Measurements from ENCODE around the gene NAT14. TPM values are rescaled to one million over a fixed set of nuclear protein-coding genes. Genes with fewer than 3 reads are reported as not detected.

NAT14 gene
- total RNA-seq, 4 donors from 2014 or later = 5.1 to 28.3 (median 12.2) TPM

DNA sequence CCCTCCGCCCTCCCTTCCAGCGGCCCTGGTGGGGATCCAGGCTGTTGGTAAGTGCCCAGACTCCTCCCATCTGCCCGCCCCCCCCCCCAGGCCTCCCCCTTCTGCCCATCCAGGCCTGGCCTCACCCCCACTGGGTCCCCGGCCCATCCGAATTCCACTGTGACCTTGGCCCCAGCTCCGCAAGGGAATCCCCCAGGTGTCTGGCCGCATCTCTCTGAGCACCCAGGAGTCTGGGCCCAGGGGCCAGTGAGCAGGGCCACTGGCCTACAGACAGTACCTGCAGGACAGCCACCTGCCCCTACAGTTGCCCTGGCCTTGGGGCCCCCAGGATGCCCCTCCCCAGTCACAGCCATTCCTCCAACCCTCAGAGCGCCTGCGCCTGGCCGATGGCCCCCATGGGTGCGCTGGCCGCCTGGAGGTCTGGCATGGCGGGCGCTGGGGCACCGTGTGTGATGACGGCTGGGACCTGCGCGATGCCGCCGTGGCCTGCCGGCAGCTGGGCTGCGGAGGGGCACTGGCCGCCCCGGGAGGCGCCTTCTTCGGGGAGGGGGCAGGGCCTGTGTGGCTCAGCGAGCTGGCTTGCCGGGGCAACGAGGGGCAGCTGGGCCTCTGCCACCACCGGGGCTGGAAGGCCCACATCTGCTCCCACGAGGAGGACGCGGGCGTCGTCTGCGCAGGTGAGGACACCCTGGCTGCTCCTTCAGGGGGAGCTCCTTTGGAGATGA lies 4.2 kb downstream of the NAT14 start:
- no peak for DNase-seq
- H3K4me1 ChIP-seq = peaks cover 32 to 38% of the 10 kb centered on the region in 2 donors
- TF ChIP-seq, protein P1, sequence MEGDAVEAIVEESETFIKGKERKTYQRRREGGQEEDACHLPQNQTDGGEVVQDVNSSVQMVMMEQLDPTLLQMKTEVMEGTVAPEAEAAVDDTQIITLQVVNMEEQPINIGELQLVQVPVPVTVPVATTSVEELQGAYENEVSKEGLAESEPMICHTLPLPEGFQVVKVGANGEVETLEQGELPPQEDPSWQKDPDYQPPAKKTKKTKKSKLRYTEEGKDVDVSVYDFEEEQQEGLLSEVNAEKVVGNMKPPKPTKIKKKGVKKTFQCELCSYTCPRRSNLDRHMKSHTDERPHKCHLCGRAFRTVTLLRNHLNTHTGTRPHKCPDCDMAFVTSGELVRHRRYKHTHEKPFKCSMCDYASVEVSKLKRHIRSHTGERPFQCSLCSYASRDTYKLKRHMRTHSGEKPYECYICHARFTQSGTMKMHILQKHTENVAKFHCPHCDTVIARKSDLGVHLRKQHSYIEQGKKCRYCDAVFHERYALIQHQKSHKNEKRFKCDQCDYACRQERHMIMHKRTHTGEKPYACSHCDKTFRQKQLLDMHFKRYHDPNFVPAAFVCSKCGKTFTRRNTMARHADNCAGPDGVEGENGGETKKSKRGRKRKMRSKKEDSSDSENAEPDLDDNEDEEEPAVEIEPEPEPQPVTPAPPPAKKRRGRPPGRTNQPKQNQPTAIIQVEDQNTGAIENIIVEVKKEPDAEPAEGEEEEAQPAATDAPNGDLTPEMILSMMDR (IDR thresholded peaks at IDR 0.05) = no peak
- TF ChIP-seq POLR2A (IDR thresholded peaks at IDR 0.05) = no peak
- intact Hi-C loops (cut with DNase I) = no loop called here
- WGBS, 2 donors = 65 to 75% methylated on average over 11 to 15 of the region's 36 CpGs
- H3K4me3 ChIP-seq (replicated peaks in 1 of 3) = no peak overlapping the region
- no peaks in the 10 kb centered on the region for H3K27me3 ChIP-seq
- no peaks in the 10 kb centered on the region for H3K9me3 ChIP-seq
- H3K36me3 ChIP-seq = no peaks in the 10 kb centered on the region
- peak overlapping the region in 1 of 3 donors; percentile 30 for H3K27ac ChIP-seq

DNA sequence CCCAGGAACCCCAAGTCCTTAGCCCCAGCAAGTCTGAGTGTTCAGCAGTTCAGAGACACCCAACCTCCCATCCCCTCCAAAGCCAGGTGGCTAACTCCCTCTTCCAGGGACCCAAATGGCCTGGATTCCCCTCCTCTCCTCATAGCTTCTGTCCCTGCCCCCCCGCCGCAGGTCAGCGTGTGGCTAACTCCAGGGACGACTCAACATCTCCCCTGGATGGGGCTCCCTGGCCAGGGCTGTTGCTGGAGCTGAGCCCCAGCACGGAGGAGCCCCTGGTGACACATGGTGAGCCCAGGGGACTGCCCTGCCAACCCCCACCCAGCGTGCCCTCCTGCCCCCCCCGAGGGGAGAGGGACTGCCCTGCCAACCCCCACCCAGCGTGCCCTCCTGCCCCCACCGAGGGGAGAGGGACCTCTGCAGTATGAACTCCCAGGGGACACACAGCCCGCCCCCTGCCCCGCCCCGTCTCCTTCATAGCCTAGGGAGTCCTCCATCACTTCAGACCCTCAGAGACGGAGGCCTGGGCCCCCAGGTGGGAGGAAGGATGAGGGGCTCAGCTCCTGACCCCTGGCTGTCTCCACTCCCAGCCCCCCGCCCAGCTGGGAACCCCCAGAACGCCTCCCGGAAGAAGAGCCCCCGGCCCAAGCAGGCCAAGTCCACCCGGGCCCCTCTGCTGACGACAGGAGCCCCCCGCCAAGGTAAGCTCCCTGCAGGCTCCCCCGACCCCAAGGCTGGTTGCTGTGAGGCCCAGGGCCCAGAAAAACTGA lies 4.9 kb downstream of the NAT14 start:
- DNase-seq = no peak
- TF ChIP-seq, protein P1 (IDR thresholded peaks at IDR 0.05) = no peak
- no peak for TF ChIP-seq POLR2A (IDR thresholded peaks at IDR 0.05)
- WGBS, 2 donors = 53 to 67% methylated on average over 6 of the region's 21 CpGs
- intact Hi-C loops (cut with DNase I) = no loop called here
- Histone ChIP-seq H3K27ac (no peak overlapping the region), H3K9me3 (no peaks in the 10 kb centered on the region), H3K36me3 (no peaks in the 10 kb centered on the region), H3K4me3 (replicated peaks in 1 of 3) (no peak overlapping the region), H3K4me1 (peaks cover 26 to 32% of the 10 kb centered on the region in 2 donors), H3K27me3 (no peaks in the 10 kb centered on the region)

DNA sequence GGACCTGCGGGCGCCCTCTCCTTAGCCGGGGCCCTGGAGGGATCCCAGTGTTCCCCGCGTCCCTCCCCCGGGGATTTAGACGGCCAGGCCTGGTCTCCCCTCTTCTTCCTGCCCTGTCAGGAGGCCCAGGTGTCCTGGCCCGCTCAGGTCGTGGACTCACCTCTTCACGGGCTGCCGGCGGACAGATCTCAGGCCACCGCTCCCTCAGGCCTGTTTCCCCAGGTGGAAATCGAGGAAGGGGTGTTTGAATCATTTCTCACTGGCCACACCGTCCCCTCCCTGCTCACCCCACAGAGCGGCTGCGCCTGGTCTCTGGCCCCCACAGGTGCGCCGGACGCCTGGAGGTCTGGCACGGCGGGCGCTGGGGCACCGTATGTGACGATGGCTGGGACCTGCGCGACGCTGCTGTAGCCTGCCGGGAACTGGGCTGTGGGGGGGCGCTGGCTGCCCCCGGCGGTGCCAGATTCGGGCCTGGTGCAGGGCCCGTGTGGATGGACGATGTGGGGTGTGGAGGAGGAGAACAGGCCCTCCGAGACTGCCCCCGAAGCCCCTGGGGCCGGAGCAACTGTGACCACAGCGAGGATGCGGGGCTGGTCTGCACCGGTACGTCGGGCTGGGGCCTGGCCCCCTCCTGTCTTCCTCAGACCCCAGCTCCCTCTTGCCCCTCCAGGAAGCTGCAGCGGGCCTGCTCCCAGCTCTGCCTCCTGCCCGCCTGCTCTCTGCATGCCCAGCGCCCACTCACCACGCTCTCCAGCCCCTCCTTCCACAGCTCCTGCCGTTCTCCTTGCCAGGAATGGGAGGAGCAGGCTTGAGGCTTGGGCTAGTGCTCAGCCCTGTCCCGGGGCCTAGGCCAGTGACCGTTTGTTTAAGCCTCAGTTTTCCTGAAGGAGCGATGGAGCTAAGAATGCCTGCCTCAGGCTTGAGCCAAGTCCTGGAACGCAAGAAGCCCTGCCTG lies 5.8 kb downstream of the NAT14 start:
- WGBS, 2 donors = 71 to 72% methylated on average over 31 to 42 of the region's 52 CpGs
- Histone ChIP-seq H3K27ac (peak overlapping the region in 2 of 3 donors; percentile 8 to 17), H3K4me1 (peaks cover 20 to 23% of the 10 kb centered on the region in 2 donors), H3K4me3 (replicated peaks in 1 of 3) (no peak overlapping the region), H3K27me3 (no peaks in the 10 kb centered on the region), H3K36me3 (no peaks in the 10 kb centered on the region), H3K9me3 (no peaks in the 10 kb centered on the region)
- no peak for DNase-seq
- TF ChIP-seq, protein P1 (IDR thresholded peaks at IDR 0.05) = no peak
- TF ChIP-seq POLR2A (IDR thresholded peaks at IDR 0.05) = no peak
- intact Hi-C loops (cut with DNase I) = no loop called here

DNA sequence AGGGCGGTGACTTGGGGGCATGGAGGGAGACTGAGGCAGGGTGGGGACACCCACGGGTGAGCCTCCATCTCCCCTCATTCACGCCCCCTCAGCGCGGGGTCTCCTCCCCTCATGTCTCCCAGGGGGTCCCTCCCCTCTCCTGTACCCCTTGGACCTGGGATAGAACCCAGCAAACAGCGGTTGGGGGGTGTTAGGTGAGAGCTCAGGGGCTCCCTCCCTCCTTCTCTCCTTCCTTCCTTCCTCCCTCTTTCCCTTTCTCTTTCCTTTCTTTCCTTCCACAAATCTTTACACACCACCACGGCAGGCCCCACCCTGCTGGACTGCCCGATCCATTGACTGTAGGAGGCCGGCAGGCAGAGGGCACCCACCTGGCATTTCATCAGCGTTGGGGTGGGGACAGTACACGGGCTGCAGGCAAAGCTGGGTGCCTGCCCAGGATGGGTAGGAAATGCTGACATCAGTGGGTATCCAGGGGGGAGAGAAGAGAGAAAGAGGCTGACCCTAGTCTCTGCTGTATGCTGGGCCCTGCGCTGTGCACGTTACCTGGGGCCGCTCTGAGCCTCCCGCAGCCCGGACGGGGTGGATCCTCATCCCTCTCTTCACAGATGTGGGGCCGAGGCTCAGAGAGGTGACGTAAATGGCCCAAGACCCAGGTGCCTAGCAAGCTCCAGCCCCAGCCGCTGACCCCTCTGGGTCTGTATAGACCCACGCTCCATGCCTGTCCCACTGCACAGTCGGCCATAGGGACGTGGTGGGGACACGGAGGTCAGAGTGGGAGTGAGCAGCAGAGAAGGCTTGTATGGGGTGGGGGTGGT lies 6.8 kb downstream of the NAT14 start:
- no peak for DNase-seq
- no peaks in the 10 kb centered on the region for H3K27me3 ChIP-seq
- no peak for TF ChIP-seq POLR2A (IDR thresholded peaks at IDR 0.05)
- H3K4me3 ChIP-seq (replicated peaks in 1 of 3) = no peak overlapping the region
- H3K4me1 ChIP-seq = peaks cover 13% of the 10 kb centered on the region in 2 donors
- no peaks in the 10 kb centered on the region for H3K36me3 ChIP-seq
- 67 to 82% methylated on average over 20 to 24 of the region's 24 CpGs for WGBS, 2 donors
- intact Hi-C loops (cut with DNase I) = no loop called here
- peak overlapping the region in 1 of 3 donors; percentile 8 for H3K27ac ChIP-seq
- H3K9me3 ChIP-seq = no peaks in the 10 kb centered on the region
